AG10803 (cell line): ENCODE results near the gene GALNS.

Experiments
- DNase-seq: peaks from one replicate; pipeline ENCODE4 v3.0.0; 2010; ENCODE audit warnings: low read depth
- H3K4me3 ChIP-seq: 2 replicates; pipeline ENCODE4 v1.5.1; 2011; ENCODE audit warnings: mild to moderate bottlenecking, low read length, control low read depth
- TF ChIP-seq, protein P1 (sequence below): conservative IDR thresholded peaks from 2 replicates; pipeline ENCODE4 v1.5.1; 2011; ENCODE audit warnings: mild to moderate bottlenecking, low read length, control low read depth, inconsistent platforms

GALNS gene

DNA sequence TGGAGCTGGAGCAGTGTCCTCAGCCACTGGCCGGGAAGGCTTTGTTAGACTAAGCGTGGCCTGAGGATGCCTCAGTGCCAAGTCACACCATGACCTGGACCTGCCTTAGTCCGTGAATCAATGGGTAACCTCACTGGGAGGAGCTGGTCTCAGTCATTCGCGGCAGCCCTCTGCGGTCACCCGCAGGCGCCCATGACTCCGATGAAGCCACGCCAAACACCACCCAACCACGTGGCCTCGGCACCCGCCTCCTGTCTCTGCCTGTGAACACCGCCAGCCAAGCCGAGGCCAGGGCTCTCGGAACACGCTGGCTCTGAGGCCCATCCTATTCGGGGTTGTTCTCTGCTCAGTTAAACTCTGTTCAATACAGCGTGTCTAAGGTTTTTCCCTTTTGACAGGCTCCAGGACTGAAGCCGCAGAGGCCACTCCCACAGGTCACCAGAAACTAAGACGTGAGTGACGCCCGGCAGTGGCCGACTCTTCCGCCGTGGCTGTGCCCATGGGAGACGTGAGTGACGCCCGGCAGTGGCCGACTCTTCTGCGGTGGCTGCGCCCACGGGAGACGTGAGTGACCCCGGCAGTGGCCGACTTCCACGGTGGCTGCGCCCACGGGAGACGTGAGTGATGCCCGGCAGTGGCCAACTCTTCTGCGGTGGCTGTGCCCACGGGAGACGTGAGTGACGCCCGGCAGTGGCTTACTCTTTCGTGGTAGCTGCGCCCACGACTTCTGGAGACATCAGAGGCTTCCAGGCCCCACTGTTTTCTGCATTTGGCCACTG is 26.6 kb upstream of the GALNS start:
- TF ChIP-seq, protein P1, sequence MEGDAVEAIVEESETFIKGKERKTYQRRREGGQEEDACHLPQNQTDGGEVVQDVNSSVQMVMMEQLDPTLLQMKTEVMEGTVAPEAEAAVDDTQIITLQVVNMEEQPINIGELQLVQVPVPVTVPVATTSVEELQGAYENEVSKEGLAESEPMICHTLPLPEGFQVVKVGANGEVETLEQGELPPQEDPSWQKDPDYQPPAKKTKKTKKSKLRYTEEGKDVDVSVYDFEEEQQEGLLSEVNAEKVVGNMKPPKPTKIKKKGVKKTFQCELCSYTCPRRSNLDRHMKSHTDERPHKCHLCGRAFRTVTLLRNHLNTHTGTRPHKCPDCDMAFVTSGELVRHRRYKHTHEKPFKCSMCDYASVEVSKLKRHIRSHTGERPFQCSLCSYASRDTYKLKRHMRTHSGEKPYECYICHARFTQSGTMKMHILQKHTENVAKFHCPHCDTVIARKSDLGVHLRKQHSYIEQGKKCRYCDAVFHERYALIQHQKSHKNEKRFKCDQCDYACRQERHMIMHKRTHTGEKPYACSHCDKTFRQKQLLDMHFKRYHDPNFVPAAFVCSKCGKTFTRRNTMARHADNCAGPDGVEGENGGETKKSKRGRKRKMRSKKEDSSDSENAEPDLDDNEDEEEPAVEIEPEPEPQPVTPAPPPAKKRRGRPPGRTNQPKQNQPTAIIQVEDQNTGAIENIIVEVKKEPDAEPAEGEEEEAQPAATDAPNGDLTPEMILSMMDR, result no peak
- DNase-seq, result no peak
- H3K4me3 ChIP-seq, result no peak overlapping the region

DNA sequence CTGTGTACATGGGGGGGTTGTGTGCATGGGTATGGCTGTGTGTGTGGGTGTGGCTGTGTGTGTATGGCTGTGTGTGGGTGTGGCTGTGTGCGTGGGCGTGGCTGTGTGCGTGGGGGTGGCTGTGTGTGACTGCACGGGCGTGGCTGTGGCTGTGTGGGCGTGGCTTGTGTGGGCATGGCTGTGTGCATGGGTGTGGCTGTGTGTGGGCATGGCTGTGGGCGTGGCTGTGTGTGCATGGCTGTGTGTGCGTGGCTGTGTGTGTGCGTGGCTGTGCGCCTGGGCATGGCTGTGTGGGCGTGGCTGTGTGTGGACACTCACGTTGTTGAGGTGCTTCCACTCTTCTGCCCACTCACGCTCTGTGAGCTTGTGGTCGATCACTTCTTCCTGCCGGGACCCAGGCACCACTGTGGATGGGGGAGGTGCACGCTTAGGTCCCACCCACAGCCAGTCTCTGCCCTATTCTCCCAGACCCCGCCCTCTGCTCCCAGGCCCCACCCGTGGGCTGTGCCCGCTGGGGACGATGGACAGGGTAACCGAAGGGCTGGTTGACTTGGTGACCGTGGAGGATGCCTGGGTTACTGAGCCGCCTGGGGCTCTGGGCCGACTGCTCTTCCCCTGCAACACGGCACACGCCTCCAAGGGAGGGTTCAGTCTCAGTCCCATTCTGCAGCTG is 25.7 kb upstream of the GALNS start:
- no peak for DNase-seq
- TF ChIP-seq, protein P1, result no peak
- no peak overlapping the region for H3K4me3 ChIP-seq

DNA sequence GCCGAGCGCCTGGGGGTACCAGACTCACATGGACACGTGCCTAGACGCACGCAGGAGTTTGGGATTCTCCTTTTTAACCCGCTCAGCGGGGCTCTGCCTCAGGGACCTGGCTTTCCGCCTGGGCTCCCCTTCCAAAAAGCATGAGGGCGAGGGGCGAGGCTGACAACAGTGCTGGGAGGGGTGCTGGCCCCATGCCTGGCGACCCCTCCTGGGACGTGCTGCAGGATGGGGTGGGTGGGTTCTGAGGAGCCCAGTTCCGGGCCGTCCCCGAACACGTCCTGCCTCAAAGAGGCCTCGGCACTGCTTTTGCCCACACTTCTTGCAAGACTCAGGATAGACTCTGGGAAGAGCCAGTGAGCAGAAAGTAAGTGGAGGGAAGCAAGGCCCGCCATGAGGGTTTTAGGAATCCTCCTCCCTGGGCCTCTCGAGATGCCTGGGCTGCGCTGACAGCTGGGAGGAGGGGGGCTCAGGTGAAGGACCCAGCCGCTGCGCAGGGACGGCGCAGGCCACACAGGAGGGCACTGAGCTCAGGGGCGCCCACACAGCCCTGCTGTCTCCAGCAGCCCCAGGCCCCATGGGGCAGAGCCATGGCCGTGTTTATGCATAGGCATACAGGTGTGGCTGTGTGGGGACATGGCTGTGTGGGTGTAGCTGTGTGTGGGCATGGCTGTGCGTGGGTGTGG is 25.1 kb upstream of the GALNS start:
- H3K4me3 ChIP-seq, result no peak overlapping the region
- TF ChIP-seq, protein P1, result no peak
- DNase-seq, result no peak

DNA sequence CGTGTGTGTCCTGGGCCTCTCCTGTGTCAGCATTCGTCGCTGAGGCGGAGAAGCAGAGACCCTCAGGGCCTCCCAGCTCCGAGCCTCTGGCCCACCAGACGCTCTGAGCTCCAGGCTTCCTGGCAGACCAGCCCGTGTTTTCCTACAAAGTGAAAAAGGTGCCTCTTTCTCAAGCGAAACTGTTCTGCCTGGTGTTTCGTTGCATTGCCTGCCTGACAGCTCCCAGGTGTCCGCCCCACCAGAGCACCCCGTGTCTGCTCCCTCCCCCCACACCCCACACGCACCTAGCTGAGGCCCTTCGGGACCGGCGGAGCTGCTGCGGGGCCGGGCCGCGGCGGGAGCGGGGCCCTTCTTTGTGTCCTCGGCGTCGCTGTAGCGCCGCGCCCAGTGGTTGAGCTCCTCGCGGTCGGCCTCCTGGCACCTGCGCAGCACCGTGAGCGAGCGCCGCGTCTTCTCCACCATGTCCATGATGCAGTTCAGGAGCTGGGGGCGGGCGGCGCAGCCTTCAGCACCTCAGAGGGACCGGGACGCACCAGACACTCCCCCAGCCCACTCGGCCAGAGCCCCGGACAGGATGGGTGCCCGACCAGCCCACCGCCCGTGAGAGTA is 24.4 kb upstream of the GALNS start:
- DNase-seq, result no peak
- TF ChIP-seq, protein P1, result no peak

DNA sequence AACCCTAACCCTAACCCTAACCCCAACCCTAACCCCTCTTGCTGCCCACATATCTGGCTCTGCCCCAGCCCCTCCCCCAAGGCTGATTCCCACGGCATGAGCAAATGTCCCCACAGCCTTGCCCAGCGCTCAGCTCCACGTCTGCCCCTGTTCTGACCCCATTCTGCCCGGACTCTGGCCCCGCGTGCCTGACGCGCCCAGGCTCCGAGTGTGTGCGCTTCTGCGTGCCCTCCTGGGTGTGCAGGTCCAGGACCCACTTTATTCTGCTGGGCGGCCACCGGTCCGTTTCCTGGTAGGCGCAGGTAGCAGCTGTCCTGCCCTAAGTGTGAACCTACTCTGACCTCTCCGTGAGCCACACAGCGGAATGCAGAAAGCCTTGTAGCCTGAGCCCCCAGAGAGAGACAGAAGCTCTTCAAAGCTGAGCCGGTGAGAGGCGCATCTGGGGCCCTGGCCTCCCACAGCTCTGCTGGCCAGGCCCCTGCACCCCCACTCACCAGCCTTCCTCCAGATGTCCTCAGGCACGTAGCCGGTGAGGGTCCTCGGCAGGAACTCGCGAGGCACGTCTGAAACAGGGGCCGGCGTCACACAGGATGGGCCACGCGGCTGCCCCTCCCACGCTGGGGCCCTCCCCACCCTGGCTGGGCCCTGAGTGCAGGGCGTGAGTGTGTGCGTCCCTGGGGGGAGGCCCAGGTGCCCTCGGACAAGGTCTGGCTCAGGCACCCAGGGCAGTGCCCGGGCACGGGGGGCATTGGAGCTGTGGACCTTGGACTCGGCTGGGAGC is 23.7 kb upstream of the GALNS start:
- TF ChIP-seq, protein P1, result no peak

More for the DNA sequence above, 24.4 kb upstream of the GALNS start:
- H3K4me3 ChIP-seq, result no peak overlapping the region

DNA sequence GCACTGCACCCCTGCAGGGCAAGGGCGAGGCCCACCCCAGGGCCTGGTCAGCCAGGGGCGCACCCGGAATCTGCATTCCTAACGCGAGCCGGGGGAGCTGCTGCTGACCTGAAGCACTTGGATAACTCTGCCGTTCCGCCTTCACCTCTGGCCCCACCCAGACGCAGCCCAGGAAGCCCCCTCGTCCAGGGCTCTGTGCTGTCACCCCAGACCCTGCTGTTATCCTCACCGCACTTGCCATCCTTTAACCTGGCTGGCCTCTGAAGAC is 23.0 kb upstream of the GALNS start:
- H3K4me3 ChIP-seq, result no peak overlapping the region
- TF ChIP-seq, protein P1, result no peak
- no peak for DNase-seq

More for the DNA sequence above, 23.7 kb upstream of the GALNS start:
- no peak overlapping the region for H3K4me3 ChIP-seq
- DNase-seq, result no peak
